Raji (cell line): ENCODE data around the gene PCSK4.

ENCODE experiments used
- POLR2A ChIP-seq: IDR thresholded peaks from 2 replicates; pipeline ENCODE4 v1.6.1; 2011; ENCODE audit warnings: low read depth, low read length, control low read depth; ENCODE audit not compliant: insufficient read depth

PCSK4 gene

DNA sequence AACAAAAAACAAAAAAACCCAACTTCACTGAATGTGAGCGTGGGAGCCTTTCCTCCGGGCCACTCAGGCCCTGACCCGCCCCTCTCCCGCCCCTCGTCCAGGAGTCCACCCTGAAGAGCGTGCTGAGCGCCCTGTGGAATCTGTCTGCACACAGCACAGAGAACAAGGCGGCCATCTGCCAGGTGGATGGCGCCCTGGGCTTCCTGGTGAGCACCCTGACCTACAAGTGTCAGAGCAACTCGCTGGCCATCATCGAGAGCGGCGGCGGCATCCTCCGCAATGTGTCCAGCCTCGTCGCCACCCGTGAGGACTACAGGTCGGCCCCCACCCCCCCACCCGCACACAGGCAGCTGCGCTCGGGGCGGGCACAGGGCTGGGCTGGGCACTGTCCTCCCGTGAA is 28.3 kb downstream of the PCSK4 start:
- TF ChIP-seq POLR2A = no peak

DNA sequence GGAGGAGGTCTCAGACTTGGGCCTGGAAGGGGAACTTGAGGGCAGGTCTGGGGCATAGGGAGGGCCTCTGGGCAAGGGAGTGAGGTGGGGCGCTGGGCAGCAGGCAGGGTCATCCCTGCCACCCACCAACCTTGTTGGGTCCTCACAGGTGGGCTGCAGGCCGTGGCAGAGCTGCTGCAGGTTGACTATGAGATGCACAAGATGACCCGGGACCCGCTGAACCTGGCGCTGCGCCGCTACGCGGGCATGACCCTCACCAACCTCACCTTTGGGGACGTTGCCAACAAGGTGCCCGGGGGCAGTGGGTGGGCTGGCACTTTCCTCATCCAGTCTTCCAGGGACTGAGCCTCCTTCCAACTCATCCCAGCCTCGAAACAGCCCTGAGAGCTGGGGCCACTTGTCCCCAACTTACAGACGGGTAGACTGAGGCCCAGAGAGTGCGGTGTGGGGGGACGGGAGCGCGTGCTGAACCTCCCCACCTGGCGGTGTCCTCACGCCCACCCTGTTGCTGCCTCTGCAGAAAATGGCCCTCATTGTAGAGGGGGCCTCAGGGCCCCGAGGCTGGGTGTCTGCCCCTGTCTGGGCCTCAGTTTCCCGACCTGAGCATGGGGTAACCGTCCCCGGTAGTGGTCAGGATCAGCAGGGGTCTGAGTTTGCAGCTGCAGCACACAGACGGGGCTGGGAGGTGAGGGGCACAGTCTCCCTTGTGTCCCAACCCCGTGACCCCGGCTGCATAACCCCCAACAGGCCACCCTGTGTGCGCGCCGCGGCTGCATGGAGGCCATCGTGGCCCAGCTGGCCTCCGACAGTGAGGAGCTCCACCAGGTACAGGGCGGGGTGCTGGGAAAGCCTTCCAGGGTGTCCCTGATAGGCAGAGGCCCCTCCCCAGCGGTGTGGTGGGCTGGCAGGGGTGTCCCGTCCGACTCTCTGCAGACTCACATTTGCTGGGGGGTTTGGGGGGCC is 29.8 kb downstream of the PCSK4 start:
- no peak for TF ChIP-seq POLR2A

DNA sequence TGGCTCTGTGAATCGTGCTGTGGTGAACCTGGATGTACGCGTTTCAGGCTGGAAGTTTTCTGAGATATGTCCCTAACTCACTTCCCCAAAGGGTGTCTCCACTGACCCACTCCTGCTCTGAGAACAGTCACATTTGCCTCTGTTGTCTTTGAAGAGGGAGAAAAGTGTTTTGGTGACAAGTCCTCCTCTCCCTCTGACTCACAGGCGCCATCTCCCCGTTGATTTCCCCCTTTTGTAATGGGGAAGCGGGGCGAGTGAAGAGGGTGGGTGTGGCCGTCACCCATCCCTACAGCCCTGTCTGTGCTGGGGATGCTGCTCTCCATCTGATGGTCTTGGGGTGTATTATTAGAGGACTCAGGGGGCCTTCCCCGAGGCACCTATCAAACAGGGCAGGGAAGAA is 30.7 kb downstream of the PCSK4 start:
- no peak for TF ChIP-seq POLR2A

DNA sequence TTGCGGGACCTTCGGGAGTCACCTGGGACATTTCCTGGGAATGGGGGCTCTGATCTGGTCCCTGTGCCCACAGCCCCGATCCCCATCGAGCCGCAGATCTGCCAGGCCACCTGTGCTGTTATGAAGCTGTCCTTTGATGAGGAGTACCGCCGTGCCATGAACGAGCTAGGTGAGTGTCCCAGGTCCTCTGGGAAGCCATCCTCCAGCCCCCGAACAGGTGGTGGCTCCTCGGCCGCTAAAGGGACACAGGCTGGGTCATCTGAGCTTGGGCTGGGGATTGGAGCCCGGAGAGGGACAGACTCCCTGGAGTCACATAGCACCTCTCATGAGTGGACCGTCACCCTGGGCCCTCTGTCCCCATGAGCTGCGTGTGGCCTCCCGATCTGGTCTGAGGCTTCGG is 32.3 kb downstream of the PCSK4 start:
- no peak for TF ChIP-seq POLR2A

DNA sequence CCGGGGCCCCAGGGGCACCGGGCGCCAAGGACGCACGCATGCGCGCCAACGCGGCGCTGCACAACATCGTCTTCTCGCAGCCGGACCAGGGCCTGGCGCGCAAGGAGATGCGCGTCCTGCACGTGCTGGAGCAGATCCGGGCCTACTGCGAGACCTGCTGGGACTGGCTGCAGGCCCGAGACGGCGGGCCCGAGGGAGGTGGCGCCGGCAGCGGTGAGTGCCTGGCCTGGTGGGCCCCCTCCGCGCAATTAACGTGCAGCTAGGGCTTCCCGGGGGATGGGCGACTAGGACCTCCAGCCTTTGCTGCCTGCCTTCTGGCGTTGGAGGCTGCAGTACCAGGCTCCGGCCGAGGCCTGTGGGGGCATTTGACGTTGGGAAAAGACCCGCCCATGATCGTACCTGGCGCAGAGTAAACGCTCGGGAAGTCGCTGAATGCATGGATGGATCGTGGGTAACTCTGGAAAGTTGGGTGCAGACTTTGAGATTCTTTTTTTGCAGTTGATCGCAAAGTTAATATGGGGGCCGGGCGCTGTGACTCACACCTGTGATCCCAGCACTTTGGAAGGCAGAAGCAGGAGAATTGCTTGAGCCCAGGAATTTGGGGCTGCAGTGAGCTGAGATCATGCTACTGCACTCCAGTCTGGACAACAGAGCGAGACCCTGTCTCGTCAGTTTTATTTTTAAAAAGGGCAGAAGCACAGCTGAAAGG is 33.0 kb downstream of the PCSK4 start:
- no peak for TF ChIP-seq POLR2A

DNA sequence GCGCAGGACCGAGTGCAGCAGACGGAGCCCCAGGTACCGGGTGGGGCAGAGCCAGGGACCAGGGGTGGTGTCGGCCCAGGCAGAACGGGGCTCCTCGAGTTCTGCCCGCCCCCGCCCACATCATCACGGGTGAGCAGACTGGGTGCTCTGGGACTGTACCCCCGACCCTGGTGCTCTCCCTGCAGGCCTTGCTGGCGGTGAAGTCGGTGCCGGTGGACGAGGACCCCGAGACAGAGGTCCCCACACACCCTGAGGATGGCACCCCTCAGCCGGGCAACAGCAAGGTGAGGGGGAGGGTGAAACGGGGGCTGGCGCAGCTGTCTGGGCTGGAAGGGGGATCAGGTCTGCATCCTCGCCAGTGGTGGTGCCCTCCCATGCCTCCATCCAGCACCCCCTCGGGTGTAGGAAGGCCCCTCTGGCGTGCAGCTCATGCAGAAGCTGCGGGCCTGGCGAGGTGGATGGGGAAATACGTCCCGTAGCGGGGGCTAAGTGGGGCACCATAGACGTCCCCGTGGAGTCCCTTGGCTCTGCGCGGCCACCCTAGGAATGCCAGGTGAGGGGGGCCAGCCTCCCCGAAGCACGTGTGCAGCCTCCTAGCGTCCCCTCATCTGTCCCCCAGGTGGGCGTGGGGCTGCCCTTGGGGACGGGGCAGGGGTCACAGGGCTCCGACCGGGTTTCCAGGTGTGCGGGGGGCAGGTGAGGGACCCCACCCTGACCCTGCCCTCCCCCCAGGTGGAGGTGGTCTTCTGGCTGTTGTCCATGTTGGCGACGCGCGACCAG is 33.8 kb downstream of the PCSK4 start:
- TF ChIP-seq POLR2A = no peak

DNA sequence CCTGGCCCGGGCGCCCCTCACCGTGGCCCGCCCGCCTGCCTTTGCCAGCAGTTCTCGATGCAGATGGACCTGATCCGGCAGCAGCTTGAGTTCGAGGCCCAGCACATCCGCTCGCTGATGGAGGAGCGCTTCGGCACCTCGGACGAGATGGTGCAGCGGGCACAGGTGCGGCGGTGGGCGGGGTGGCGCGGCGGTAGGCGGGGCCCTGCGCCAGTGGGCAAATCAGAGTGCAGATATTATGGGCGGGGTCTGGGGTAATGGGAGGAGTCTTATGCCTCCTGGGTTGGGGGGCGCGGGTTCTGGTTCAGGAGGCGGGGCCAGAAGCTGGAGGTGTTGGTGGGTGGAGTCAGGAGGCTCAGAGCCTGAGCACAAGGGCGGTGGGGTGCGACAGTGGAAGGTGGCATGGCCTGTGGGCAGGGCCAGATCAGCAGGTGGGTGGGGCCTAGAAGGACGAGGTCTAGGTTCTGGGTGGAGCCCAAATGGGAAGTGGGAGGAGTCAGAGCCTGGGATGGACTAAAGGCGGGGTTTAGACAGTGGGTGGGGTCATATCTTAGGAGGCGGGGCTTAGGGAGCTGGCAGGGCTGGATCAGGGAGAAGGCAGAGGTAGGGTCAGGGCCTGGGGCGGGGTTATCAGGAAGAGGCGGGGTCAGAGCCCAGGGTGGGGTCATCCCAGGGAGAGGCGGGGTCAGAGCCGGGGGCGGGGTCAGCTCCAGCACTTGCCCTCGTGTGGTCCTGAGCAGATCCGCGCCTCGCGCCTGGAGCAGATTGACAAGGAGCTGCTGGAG is 34.6 kb downstream of the PCSK4 start:
- TF ChIP-seq POLR2A = no peak

DNA sequence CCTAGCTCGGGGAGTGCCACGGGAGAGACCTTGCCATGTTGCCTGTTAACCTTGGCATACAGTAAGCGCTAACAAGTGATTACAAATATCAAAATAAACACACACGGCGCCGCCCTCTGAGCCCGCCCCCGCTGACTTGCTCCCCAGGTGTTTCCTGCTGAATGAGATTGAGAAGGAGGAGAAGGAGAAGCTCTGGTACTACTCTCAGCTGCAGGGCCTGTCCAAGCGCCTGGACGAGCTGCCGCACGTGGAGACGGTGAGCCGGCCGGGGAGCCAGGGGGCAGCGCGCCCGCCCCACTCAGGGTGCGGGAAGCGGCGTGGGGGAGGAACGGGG is 35.2 kb downstream of the PCSK4 start:
- no peak for TF ChIP-seq POLR2A

DNA sequence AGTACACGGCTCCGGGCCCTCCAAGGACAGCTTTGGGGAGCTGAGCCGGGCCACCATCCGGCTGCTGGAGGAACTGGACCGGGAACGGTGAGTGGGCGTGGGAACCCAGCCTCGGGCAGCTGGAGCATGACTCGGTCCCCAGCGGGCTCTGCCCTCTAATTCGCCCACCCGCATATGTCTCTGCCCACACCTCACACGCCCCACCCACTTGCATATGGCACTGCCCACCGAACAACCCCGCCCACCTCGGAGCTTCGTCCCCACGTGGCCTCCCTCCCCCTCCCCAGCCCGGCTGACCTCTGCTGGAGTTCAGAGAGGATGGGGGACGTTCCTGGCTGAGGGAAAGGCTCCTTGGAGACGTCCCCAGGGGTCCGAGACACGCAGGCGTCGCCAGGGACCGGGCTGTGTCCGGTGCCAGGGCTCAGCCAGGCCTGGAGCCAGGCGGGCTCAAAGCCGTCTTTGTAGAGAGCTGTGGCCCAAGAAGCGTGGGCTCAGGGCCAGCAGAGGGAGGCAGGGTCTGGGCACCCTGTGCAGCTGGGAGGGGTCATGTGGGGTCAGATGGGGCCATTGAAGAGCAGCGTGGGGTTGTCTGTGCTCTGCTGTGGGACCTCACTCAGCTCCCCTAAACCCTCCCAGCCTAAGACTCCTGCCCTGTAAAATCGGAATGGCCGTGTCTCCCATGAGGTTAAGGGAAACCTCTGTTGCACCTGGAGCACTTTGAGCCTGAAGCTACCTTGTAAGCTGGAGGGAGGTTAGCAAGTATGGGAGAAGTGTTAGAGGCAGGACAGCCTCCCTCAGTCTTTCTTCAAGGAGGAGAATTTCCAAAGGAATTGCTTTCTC is 36.4 kb downstream of the PCSK4 start:
- TF ChIP-seq POLR2A = no peak

DNA sequence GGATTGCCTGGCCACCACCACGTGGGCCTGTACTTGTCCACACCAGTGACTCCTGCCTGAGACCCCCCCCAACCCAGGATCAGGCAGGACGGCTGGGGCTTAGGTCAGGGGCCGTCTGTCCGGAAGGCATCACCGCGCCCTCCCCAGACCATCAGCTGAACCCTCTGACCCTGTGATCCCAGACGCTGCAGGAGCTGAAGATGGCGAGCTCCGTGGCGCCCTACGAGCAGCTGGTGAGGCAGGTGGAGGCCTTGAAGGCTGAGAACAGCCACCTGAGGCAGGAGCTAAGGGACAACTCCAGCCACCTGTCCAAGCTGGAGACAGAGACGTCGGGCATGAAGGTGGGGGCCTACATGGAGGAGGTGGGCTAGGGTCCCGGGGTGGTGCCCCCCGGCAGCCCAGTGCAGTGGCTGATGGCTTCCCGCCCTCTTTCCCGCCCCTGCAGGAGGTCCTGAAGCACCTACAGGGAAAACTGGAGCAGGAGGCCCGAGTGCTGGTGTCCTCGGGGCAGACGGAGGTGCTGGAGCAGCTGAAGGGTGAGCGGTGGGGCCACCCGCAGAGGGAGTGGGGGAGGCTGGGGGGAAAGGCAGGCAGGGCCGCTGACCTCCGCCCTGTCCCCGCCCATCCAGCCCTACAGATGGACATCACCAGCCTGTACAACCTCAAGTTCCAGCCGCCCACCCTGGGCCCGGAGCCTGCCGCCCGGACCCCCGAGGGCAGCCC is 37.2 kb downstream of the PCSK4 start:
- no peak for TF ChIP-seq POLR2A

DNA sequence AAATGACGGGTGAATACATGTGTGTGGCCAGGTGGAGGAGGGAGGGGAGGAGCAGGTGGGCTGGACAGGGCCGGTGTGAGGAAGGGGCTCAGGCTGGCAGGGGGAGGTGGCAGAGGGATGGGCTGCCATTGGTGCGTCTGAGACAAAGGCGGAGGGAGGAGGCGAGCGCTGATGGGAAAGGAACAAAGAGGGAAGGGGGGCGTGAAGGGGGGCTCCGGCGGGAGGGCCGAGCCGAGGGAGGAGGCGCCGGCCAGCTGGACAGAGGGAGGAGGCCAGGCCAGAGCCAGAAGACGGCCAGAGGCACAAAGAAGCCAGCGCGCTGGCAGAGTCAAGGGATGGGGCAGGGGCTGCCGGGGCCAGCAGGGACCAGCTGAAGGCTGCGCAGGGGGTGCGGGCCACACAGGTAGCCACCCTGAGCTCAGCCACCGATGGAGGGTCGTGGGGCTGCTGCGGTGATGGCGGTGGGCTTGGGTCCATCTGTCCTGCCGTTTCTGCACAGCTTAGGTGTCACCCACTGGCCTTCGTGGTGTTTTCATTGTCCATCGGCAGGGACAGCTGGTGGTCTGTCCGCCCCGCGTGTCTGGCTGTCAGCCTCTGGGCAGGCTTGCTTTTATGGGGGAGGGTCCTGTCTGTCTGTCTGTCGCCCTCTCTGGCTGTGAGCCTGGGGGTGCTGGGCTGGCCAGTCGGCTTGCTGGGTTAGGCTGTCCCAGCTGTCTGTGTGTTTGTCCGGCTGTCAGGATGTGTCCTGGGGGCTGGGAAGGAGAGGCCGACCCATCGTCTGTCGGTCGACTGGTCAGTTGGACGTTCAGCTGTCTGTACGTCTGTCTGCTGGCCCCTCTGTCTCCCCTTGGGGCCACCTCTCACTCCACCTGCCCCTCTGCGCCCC is 38.0 kb downstream of the PCSK4 start:
- no peak for TF ChIP-seq POLR2A
